NT2/D1 (cell line): ENCODE results near the gene RETREG3.
"Not testable (repeated sequence)": the region's sequence is repeated elsewhere in the genome, so short reads cannot be mapped to it uniquely, and the experiment has no call there.

Experiments used
- DNase-seq: peaks from one replicate; pipeline ENCODE4 v3.0.0-alpha.2; 2011; ENCODE audit warnings: low read depth, low spot score
- H3K27me3 ChIP-seq: 2 replicates; pipeline ENCODE4 v1.6.0; 2011; ENCODE audit warnings: mild to moderate bottlenecking; ENCODE audit not compliant: insufficient read length, insufficient read depth
- H3K36me3 ChIP-seq: 2 replicates; pipeline ENCODE4 v1.6.1; 2011; ENCODE audit warnings: mild to moderate bottlenecking, low read length, mixed read lengths; ENCODE audit not compliant: insufficient read depth, insufficient read length
- H3K4me1 ChIP-seq: 2 replicates; pipeline ENCODE4 v1.5.1; 2011; ENCODE audit not compliant: insufficient read depth, insufficient read length
- H3K4me3 ChIP-seq: 2 replicates; pipeline ENCODE4 v1.5.1; 2011; ENCODE audit warnings: low read depth; ENCODE audit not compliant: insufficient read length
- H3K9ac ChIP-seq: 2 replicates; pipeline ENCODE4 v1.6.0; 2011; ENCODE audit warnings: low read depth; ENCODE audit not compliant: insufficient read length
- H3K9me3 ChIP-seq: 2 replicates; pipeline ENCODE4 v1.5.1; 2011; ENCODE audit warnings: mild to moderate bottlenecking, low read length; ENCODE audit not compliant: insufficient read depth
- SUZ12 ChIP-seq: IDR thresholded peaks from 2 replicates; pipeline ENCODE4 v1.6.1; 2011; ENCODE audit not compliant: insufficient read length, insufficient read depth; ENCODE audit errors: extremely low read depth
- YY1 ChIP-seq: IDR thresholded peaks from 2 replicates; pipeline ENCODE4 v1.6.1; 2011; ENCODE audit not compliant: insufficient read length, insufficient read depth
- ZNF274 ChIP-seq: IDR thresholded peaks from 2 replicates; pipeline ENCODE4 v1.6.1; 2011; ENCODE audit warnings: mild to moderate bottlenecking, low read depth, low read length

RETREG3 gene

GRCh38 chr17:42618442-42619150, 9.4 kb upstream of the RETREG3 start:
- Histone ChIP-seq H3K27me3 (no peaks in the 10 kb centered on the region), H3K4me3 (no peak overlapping the region), H3K36me3 (peaks cover 22% of the 10 kb centered on the region), H3K9ac (peak overlapping the region; percentile 29), H3K4me1 (no peaks in the 10 kb centered on the region), H3K9me3 (no peaks in the 10 kb centered on the region)
- TF ChIP-seq SUZ12 (no peak), YY1 (no peak), ZNF274 (no peak)
- peak; percentile 43 for DNase-seq

GRCh38 chr17:42617956-42618431, 8.8 kb upstream of the RETREG3 start:
- DNase-seq: no peak
- Histone ChIP-seq H3K9me3 (no peaks in the 10 kb centered on the region), H3K9ac (peak overlapping the region; percentile 14), H3K36me3 (peaks cover 28% of the 10 kb centered on the region), H3K27me3 (no peaks in the 10 kb centered on the region), H3K4me3 (no peak overlapping the region), H3K4me1 (no peaks in the 10 kb centered on the region)
- TF ChIP-seq ZNF274 (no peak), YY1 (no peak), SUZ12 (no peak)

GRCh38 chr17:42613699-42614295, 4.6 kb upstream of the RETREG3 start:
- DNase-seq: no peak
- Histone ChIP-seq H3K9ac (no peak overlapping the region), H3K4me1 (no peaks in the 10 kb centered on the region), H3K4me3 (no peak overlapping the region), H3K9me3 (no peaks in the 10 kb centered on the region), H3K27me3 (no peaks in the 10 kb centered on the region), H3K36me3 (peaks cover 52% of the 10 kb centered on the region)
- TF ChIP-seq YY1: no peak
- TF ChIP-seq SUZ12: no peak
- no peak for TF ChIP-seq ZNF274

- TF ChIP-seq SUZ12 (no peak), YY1 (no peak)
- H3K27me3 ChIP-seq: no peaks in the 10 kb centered on the region
- peaks cover 53% of the 10 kb centered on the region for H3K36me3 ChIP-seq
- H3K9ac ChIP-seq: no peak overlapping the region
- no peaks in the 10 kb centered on the region for H3K9me3 ChIP-seq
- H3K4me3 ChIP-seq: no peak overlapping the region
- no peaks in the 10 kb centered on the region for H3K4me1 ChIP-seq
- DNase-seq: no peak
Measured at GRCh38 chr17:42612013-42612412, 2.8 kb upstream of the RETREG3 start.

GRCh38 chr17:42609814-42610801, 934 bp upstream of the RETREG3 start:
- H3K36me3 ChIP-seq: peaks cover 44% of the 10 kb centered on the region
- peak overlapping the region; percentile 100 for H3K9ac ChIP-seq
- not testable (repeated sequence) for H3K9me3 ChIP-seq, DNase-seq, H3K4me1 ChIP-seq, H3K27me3 ChIP-seq
- H3K4me3 ChIP-seq: peak overlapping the region; percentile 99

- TF ChIP-seq YY1 (no peak), ZNF274 (no peak), SUZ12 (no peak)
- no peak for DNase-seq
- Histone ChIP-seq H3K36me3 (peaks cover 32% of the 10 kb centered on the region), H3K4me3 (peak overlapping the region; percentile 92), H3K9ac (peak overlapping the region; percentile 100), H3K9me3 (no peaks in the 10 kb centered on the region), H3K27me3 (no peaks in the 10 kb centered on the region), H3K4me1 (no peaks in the 10 kb centered on the region)
Measured at GRCh38 chr17:42608305-42609181, 631 bp downstream of the RETREG3 start.
